Ascending aorta (tissue), 2 donors: ENCODE results near the gene CORO2A. TPM values are rescaled to one million over a fixed set of nuclear protein-coding genes. Genes with fewer than 3 reads are reported as not detected.

ENCODE experiments used
- DNase-seq, 2 donors: peaks; one replicate each; pipeline ENCODE4 v3.0.0-alpha.2; 2019; ENCODE audit warnings: low spot score in 2 of 2
- H3K27ac ChIP-seq, 2 donors: fragments of 200-600 bp; sonication (generic); one replicate each; pipeline ENCODE4 v1.5.1; 2016 to 2017; ENCODE audit warnings: mild to moderate bottlenecking in 1 of 2
- H3K27me3 ChIP-seq: fragments of 200-600 bp; sonication (generic); one replicate; pipeline ENCODE4 v1.5.1; 2017
- H3K36me3 ChIP-seq, 2 donors: fragments of 200-600 bp; sonication (generic); one replicate each; pipeline ENCODE4 v1.5.1; 2016
- H3K4me1 ChIP-seq, 2 donors: fragments of 200-600 bp; sonication (generic); one replicate each; pipeline ENCODE4 v1.5.1; 2016 to 2017; ENCODE audit warnings: mild to moderate bottlenecking in 1 of 2
- H3K4me3 ChIP-seq, 2 donors: fragments of 200-600 bp; sonication (generic); one replicate each; pipeline ENCODE4 v1.5.1; 2016 to 2017; ENCODE audit warnings: mild to moderate bottlenecking in 1 of 2
- H3K9me3 ChIP-seq, 2 donors: fragments of 200-600 bp; sonication (generic); one replicate each; pipeline ENCODE4 v1.5.1; 2016
- CTCF ChIP-seq, 3 experiments: fragments of 200-600 bp in 2 of 3; fragments of 450-650 bp in 1 of 3; sonication (generic) in 2 of 3; IDR thresholded peaks; one replicate each; pipeline ENCODE4 v1.5.1; 2016 to 2019; ENCODE audit warnings: antibody characterized with exemption in 3 of 3, mild to moderate bottlenecking in 1 of 3, moderate library complexity in 1 of 3
- intact Hi-C: fragments of 100-400 bp; cut with DNase I; formaldehyde crosslinking; loops from one replicate; pipeline ENCODE4 v1.15.1; 2023
- total RNA-seq: library from RNA; depleted of rRNA; stranded (reverse); fragments of >200 nt; gene quantifications from one replicate; pipeline ENCODE4 v1.1.0, GENCODE V29; 2016

The CORO2A gene
- total RNA-seq, 1 donor from 2014 or later = 9.0 TPM

GRCh38 chr9:98219364-98219716 is 26.9 kb upstream of the CORO2A start:
- no peak for TF ChIP-seq CTCF (IDR thresholded peaks at IDR 0.05)
- intact Hi-C loops = no loop called here
- no peaks in the 10 kb centered on the region for H3K27me3 ChIP-seq
- no peak for DNase-seq
- H3K4me1 ChIP-seq = no peaks in the 10 kb centered on the region
- no peak overlapping the region for H3K4me3 ChIP-seq
- no peaks in the 10 kb centered on the region for H3K9me3 ChIP-seq
- H3K36me3 ChIP-seq = peaks cover 26 to 51% of the 10 kb centered on the region in 2 donors
- H3K27ac ChIP-seq = no peak overlapping the region

GRCh38 chr9:98218562-98219363 is 26.3 kb upstream of the CORO2A start:
- intact Hi-C loops = no loop called here

GRCh38 chr9:98217255-98217654 is 24.8 kb upstream of the CORO2A start:
- no peak for TF ChIP-seq CTCF (IDR thresholded peaks at IDR 0.05)

More at GRCh38 chr9:98218562-98219363, 26.3 kb upstream of the CORO2A start:
- H3K4me3 ChIP-seq = no peak overlapping the region
- DNase-seq = no peak
- TF ChIP-seq CTCF (IDR thresholded peaks at IDR 0.05) = no peak
- no peaks in the 10 kb centered on the region for H3K9me3 ChIP-seq
- H3K27ac ChIP-seq = no peak overlapping the region
- no peaks in the 10 kb centered on the region for H3K4me1 ChIP-seq
- H3K27me3 ChIP-seq = no peaks in the 10 kb centered on the region
- peaks cover 28 to 51% of the 10 kb centered on the region in 2 donors for H3K36me3 ChIP-seq

GRCh38 chr9:98216391-98216790 is 24.0 kb upstream of the CORO2A start:
- no peak for DNase-seq
- H3K27ac ChIP-seq = no peak overlapping the region
- peaks cover 34 to 54% of the 10 kb centered on the region in 2 donors for H3K36me3 ChIP-seq
- H3K9me3 ChIP-seq = no peaks in the 10 kb centered on the region
- intact Hi-C loops = no loop called here
- no peak overlapping the region for H3K4me3 ChIP-seq
- TF ChIP-seq CTCF (IDR thresholded peaks at IDR 0.05) = no peak
- no peaks in the 10 kb centered on the region for H3K4me1 ChIP-seq
- no peaks in the 10 kb centered on the region for H3K27me3 ChIP-seq

More at GRCh38 chr9:98217255-98217654, 24.8 kb upstream of the CORO2A start:
- Histone ChIP-seq H3K4me3 (no peak overlapping the region), H3K9me3 (no peaks in the 10 kb centered on the region), H3K27me3 (no peaks in the 10 kb centered on the region), H3K27ac (no peak overlapping the region), H3K4me1 (no peaks in the 10 kb centered on the region), H3K36me3 (peaks cover 34 to 58% of the 10 kb centered on the region in 2 donors)
- intact Hi-C loops = no loop called here
- no peak for DNase-seq

GRCh38 chr9:98215821-98216220 is 23.4 kb upstream of the CORO2A start:
- peaks cover 34 to 52% of the 10 kb centered on the region in 2 donors for H3K36me3 ChIP-seq
- no peaks in the 10 kb centered on the region for H3K27me3 ChIP-seq
- intact Hi-C loops = no loop called here
- no peaks in the 10 kb centered on the region for H3K9me3 ChIP-seq
- peak in 1 of 3 experiments; percentile 22 for TF ChIP-seq CTCF (IDR thresholded peaks at IDR 0.05)
- no peak overlapping the region for H3K4me3 ChIP-seq
- no peaks in the 10 kb centered on the region for H3K4me1 ChIP-seq
- DNase-seq = no peak
- H3K27ac ChIP-seq = no peak overlapping the region
